H9 (cell line): ENCODE results near the gene RBPJ. TPM values are rescaled to one million over a fixed set of nuclear protein-coding genes. Genes with fewer than 3 reads are reported as not detected.

ENCODE experiments used
- DNase-seq: peaks from one replicate; pipeline ENCODE4 v3.0.0-alpha.2; 2017
- H2AFZ ChIP-seq: one replicate; pipeline ENCODE4 v1.6.1; 2013; ENCODE audit warnings: mild to moderate bottlenecking, low read length, control low read depth, moderate library complexity
- H2AK5ac ChIP-seq: 2 replicates; pipeline ENCODE4 v1.6.1; 2013; ENCODE audit warnings: low read length, control low read depth, mixed read lengths; ENCODE audit not compliant: insufficient read length
- H2BK120ac ChIP-seq: one replicate; pipeline ENCODE4 v1.6.1; 2013; ENCODE audit warnings: low read depth, mild to moderate bottlenecking, low read length, control low read depth, inconsistent platforms; ENCODE audit not compliant: poor library complexity, severe bottlenecking
- H2BK12ac ChIP-seq: 2 replicates; pipeline ENCODE4 v1.6.1; 2013; ENCODE audit warnings: low read length, control low read depth, mixed read lengths, low read depth; ENCODE audit not compliant: insufficient read length
- H2BK15ac ChIP-seq: 2 replicates; pipeline ENCODE4 v1.6.1; 2013; ENCODE audit warnings: low read depth, low read length, control low read depth
- H2BK20ac ChIP-seq: one replicate; pipeline ENCODE4 v1.6.1; 2013; ENCODE audit warnings: low read depth, mild to moderate bottlenecking, low read length, control low read depth, inconsistent platforms; ENCODE audit not compliant: poor library complexity, severe bottlenecking
- H2BK5ac ChIP-seq: 2 replicates; pipeline ENCODE4 v1.6.1; 2013; ENCODE audit warnings: low read length, control low read depth, mixed read lengths; ENCODE audit not compliant: insufficient read length
- H3K14ac ChIP-seq: 2 replicates; pipeline ENCODE4 v1.6.1; 2013; ENCODE audit warnings: low read length, control low read depth; ENCODE audit not compliant: insufficient read depth
- H3K18ac ChIP-seq: 2 replicates; pipeline ENCODE4 v1.6.1; 2013; ENCODE audit warnings: low read depth, mild to moderate bottlenecking, mixed read lengths, low read length, control low read depth; ENCODE audit not compliant: insufficient read length
- H3K23ac ChIP-seq: 2 replicates; pipeline ENCODE4 v1.6.1; 2013; ENCODE audit warnings: low read length, control low read depth, mixed read lengths, low read depth; ENCODE audit not compliant: insufficient read length
- H3K23me2 ChIP-seq: 2 replicates; pipeline ENCODE4 v1.6.1; 2013; ENCODE audit warnings: low read depth, mild to moderate bottlenecking, mixed read lengths, low read length, control low read depth; ENCODE audit not compliant: insufficient read length, poor library complexity, severe bottlenecking
- H3K27ac ChIP-seq: 2 replicates; pipeline ENCODE4 v1.5.1; 2013; ENCODE audit warnings: low read length, control low read depth, mixed read lengths, low read depth; ENCODE audit not compliant: insufficient read length
- H3K27me3 ChIP-seq: 2 replicates; pipeline ENCODE4 v1.6.1; 2013; ENCODE audit warnings: low read length, control low read depth, inconsistent platforms; ENCODE audit not compliant: insufficient read depth
- H3K4ac ChIP-seq: 2 replicates; pipeline ENCODE4 v1.6.1; 2013; ENCODE audit warnings: low read depth, mild to moderate bottlenecking, control low read depth, inconsistent platforms, low read length, moderate library complexity
- H3K4me1 ChIP-seq: 2 replicates; pipeline ENCODE4 v1.6.1; 2013; ENCODE audit warnings: low read length, control low read depth, inconsistent platforms; ENCODE audit not compliant: insufficient read depth
- H3K4me2 ChIP-seq: 2 replicates; pipeline ENCODE4 v1.6.1; 2013; ENCODE audit warnings: low read length, control low read depth, mixed read lengths; ENCODE audit not compliant: insufficient read length, insufficient read depth
- H3K56ac ChIP-seq: 2 replicates; pipeline ENCODE4 v1.6.1; 2013; ENCODE audit warnings: low read depth, mild to moderate bottlenecking, mixed read lengths, low read length, control low read depth; ENCODE audit not compliant: insufficient read length
- H3K79me1 ChIP-seq: 2 replicates; pipeline ENCODE4 v1.6.1; 2013; ENCODE audit warnings: low read depth, mild to moderate bottlenecking, moderate library complexity, low read length, control low read depth, inconsistent platforms; ENCODE audit not compliant: insufficient read depth, poor library complexity, severe bottlenecking
- H3K79me2 ChIP-seq: 2 replicates; pipeline ENCODE4 v1.6.1; 2013; ENCODE audit warnings: low read length, control low read depth, inconsistent platforms; ENCODE audit not compliant: insufficient read depth
- H3K9ac ChIP-seq: 2 replicates; pipeline ENCODE4 v1.6.1; 2013; ENCODE audit warnings: low read length, control low read depth, mixed read lengths; ENCODE audit not compliant: insufficient read length; ENCODE audit errors: extremely low read depth
- H3K9me3 ChIP-seq: one replicate; pipeline ENCODE4 v1.6.1; 2013; ENCODE audit warnings: low read depth, low read length, inconsistent platforms; ENCODE audit not compliant: control insufficient read depth
- H3T11ph ChIP-seq: one replicate; pipeline ENCODE4 v1.6.1; 2013; ENCODE audit warnings: mild to moderate bottlenecking, low read length, control low read depth, inconsistent platforms
- H4K20me1 ChIP-seq: one replicate; pipeline ENCODE4 v1.6.1; 2013; ENCODE audit not compliant: control insufficient read depth, insufficient read length, insufficient read depth
- H4K5ac ChIP-seq: 2 replicates; pipeline ENCODE4 v1.6.1; 2013; ENCODE audit warnings: low read depth, mild to moderate bottlenecking, mixed read lengths, low read length, control low read depth; ENCODE audit not compliant: insufficient read length
- H4K8ac ChIP-seq: replicated peaks from 2 replicates; pipeline ENCODE4 v1.6.1; 2013; ENCODE audit warnings: low read length, control low read depth, mixed read lengths, low read depth; ENCODE audit not compliant: insufficient read length
- H4K91ac ChIP-seq: 2 replicates; pipeline ENCODE4 v1.6.1; 2013; ENCODE audit warnings: low read depth, mild to moderate bottlenecking, moderate library complexity, mixed read lengths, low read length, control low read depth; ENCODE audit not compliant: insufficient read length
- H3K27ac Mint-ChIP-seq, 3 experiments: 2 replicates in 2 of 3; 3 replicates in 1 of 3; pipeline ENCODE4 v1.8.0; 2020 to 2021; ENCODE audit warnings: mixed read lengths in 3 of 3, mild to moderate bottlenecking in 1 of 3, moderate library complexity in 1 of 3
- H3K27me3 Mint-ChIP-seq: 2 replicates; pipeline ENCODE4 v1.8.0; 2021; ENCODE audit warnings: low read depth, mild to moderate bottlenecking, moderate library complexity, mixed read lengths
- H3K36me3 Mint-ChIP-seq, 3 experiments: 2 replicates in 2 of 3; 3 replicates in 1 of 3; pipeline ENCODE4 v1.8.0; 2020 to 2021; ENCODE audit warnings: low read depth in 3 of 3, mixed read lengths in 3 of 3; ENCODE audit not compliant: insufficient read depth in 1 of 3
- H3K4me1 Mint-ChIP-seq, 2 experiments: 2 replicates each; pipeline ENCODE4 v1.8.0; 2020; ENCODE audit warnings: mixed read lengths in 2 of 2
- H3K4me3 Mint-ChIP-seq, 2 experiments: 2 replicates in 1 of 2; 3 replicates in 1 of 2; pipeline ENCODE4 v1.8.0; 2020 to 2021; ENCODE audit warnings: mild to moderate bottlenecking in 2 of 2, mixed read lengths in 2 of 2, moderate library complexity in 1 of 2
- H3K9me3 Mint-ChIP-seq, 2 experiments: 2 replicates in 1 of 2; 3 replicates in 1 of 2; pipeline ENCODE4 v1.8.0; 2020; ENCODE audit warnings: mild to moderate bottlenecking in 2 of 2, mixed read lengths in 2 of 2, moderate library complexity in 1 of 2
- WGBS: extraction: QIAGEN DNeasy Blood & Tissue Kit; methylation state at CpG from one replicate; pipeline ENCODE4 v1.1.7; 2013; ENCODE audit warnings: missing lambda C conversion rate, low lambda C conversion rate, mixed read lengths; ENCODE audit not compliant: insufficient read length; ENCODE audit errors: extremely low coverage; 5-methylcytosine and 5-hydroxymethylcytosine counted together
- total RNA-seq: library from RNA; stranded (reverse); gene quantifications from 2 replicates; pipeline ENCODE4 v1.2.1, GENCODE V29; 2021
- TF ChIP-seq, protein P1 (sequence below): fragments of 200-600 bp; sonication (generic); conservative IDR thresholded peaks from 3 replicates; pipeline ENCODE4 v1.8.0; 2021; ENCODE audit warnings: antibody characterized with exemption, mild to moderate bottlenecking

The RBPJ gene
- total RNA-seq, 1 experiment from 2014 or later: 166 TPM

DNA sequence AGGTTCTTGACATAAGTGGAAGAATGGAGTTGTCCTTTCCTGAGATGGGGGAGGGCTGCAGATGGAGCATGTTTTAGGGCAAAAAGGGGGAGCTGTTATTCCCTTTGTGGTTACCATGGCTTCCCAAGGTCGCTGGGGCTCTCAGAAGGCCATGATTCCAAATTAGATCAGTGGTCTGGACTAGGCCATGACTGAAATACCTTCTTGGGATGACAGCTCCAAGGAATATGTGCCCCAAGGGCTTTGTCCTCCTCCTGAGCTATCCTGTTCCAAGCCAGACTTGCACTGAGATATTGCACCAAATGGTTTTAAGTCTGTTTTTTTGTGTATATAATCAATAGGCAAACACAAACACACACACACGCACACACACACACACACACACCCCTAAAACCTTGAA, 3.0 kb upstream of the RBPJ start:
- H3K23me2 ChIP-seq: peaks cover 22% of the 10 kb centered on the region
- H3K9ac ChIP-seq: no peak overlapping the region
- H4K91ac ChIP-seq: no peak overlapping the region
- H3K18ac ChIP-seq: no peak overlapping the region
- no peak overlapping the region for H3K27ac ChIP-seq
- no peak overlapping the region for H2BK12ac ChIP-seq
- H2BK5ac ChIP-seq: no peak overlapping the region
- no peak overlapping the region for H3T11ph ChIP-seq
- H3K4me3 Mint-ChIP-seq: no peak overlapping the region
- DNase-seq: no peak
- peaks cover 7 to 13% of the 10 kb centered on the region in 2 experiments for H3K4me1 Mint-ChIP-seq
- no peak overlapping the region for H2BK15ac ChIP-seq
- H3K4ac ChIP-seq: no peak overlapping the region
- no CpG with 5 or more reads among the region's 2 CpGs for WGBS
- TF ChIP-seq, protein P1, sequence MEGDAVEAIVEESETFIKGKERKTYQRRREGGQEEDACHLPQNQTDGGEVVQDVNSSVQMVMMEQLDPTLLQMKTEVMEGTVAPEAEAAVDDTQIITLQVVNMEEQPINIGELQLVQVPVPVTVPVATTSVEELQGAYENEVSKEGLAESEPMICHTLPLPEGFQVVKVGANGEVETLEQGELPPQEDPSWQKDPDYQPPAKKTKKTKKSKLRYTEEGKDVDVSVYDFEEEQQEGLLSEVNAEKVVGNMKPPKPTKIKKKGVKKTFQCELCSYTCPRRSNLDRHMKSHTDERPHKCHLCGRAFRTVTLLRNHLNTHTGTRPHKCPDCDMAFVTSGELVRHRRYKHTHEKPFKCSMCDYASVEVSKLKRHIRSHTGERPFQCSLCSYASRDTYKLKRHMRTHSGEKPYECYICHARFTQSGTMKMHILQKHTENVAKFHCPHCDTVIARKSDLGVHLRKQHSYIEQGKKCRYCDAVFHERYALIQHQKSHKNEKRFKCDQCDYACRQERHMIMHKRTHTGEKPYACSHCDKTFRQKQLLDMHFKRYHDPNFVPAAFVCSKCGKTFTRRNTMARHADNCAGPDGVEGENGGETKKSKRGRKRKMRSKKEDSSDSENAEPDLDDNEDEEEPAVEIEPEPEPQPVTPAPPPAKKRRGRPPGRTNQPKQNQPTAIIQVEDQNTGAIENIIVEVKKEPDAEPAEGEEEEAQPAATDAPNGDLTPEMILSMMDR: no peak
- H3K9me3 ChIP-seq: no peaks in the 10 kb centered on the region
- no peak overlapping the region for H2BK20ac ChIP-seq
- H3K27me3 ChIP-seq: no peaks in the 10 kb centered on the region
- H3K27me3 Mint-ChIP-seq: no peaks in the 10 kb centered on the region; the same call in none of the 2 replicates
- no peaks in the 10 kb centered on the region; the same call in 1 of the 2 replicates for H3K4me1 ChIP-seq
- no peak overlapping the region for H3K27ac Mint-ChIP-seq
- H3K4me2 ChIP-seq: peak overlapping the region; percentile 1
- H4K8ac ChIP-seq: no peak overlapping the region
- H3K14ac ChIP-seq: no peak overlapping the region
- H4K5ac ChIP-seq: no peak overlapping the region
- H2BK120ac ChIP-seq: no peak overlapping the region
- H3K23ac ChIP-seq: no peak overlapping the region
- no peak overlapping the region for H2AK5ac ChIP-seq
- H3K9me3 Mint-ChIP-seq: peaks cover 24 to 27% of the 10 kb centered on the region in 2 experiments
- no peaks in the 10 kb centered on the region for H3K79me1 ChIP-seq
- H4K20me1 ChIP-seq: no peaks in the 10 kb centered on the region
- H3K36me3 Mint-ChIP-seq: peaks cover 14 to 29% (median 20%) of the 10 kb centered on the region in 3 experiments
- H3K56ac ChIP-seq: no peak overlapping the region
- no peak overlapping the region for H2AFZ ChIP-seq
- peaks cover 14% of the 10 kb centered on the region for H3K79me2 ChIP-seq
